ENCODE measurements around the gene FAM219B. TPM values are rescaled to one million over a fixed set of nuclear protein-coding genes. Genes with fewer than 3 reads are reported as not detected.

Gene FAM219B
- total and polyA plus RNA-seq, 9 donors: 31.0 to 125 (median 67.4) TPM

DNA sequence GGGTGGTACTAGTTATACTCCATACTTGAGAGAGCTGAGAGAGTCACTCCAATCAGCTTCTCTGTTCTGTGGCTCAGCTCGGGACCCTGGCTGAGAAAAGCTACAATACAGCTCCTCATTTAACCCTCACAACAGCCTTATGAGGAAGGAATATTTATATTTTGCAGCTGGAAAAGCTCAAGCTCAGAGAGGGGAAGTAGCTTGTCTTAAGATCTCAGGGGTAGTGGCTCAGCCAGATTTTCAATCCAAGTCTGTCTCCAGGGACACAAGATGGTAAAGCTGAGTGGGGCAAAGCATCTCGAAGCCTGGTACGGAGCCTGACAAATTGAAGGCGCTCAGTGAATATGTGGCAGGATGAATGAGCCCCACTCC is 48.3 kb downstream of the FAM219B start:
- intact Hi-C loops (cut with DNase I): no loop called here
- Histone ChIP-seq H3K27me3 (no peaks in the 10 kb centered on the region), H3K9me3 (no peaks in the 10 kb centered on the region), H3K4me1 (ENCODE audit: insufficient read depth) (no peaks in the 10 kb centered on the region), H3K27ac (no peak overlapping the region), H3K36me3 (no peaks in the 10 kb centered on the region), H3K4me3 (no peak overlapping the region)
- WGBS, 3 donors: 81 to 87% (median 82%) methylated on average over 4 of the region's 4 CpGs
- no peak for DNase-seq
- TF ChIP-seq POLR2A (IDR thresholded peaks at IDR 0.05): no peak
- TF ChIP-seq, protein P1, sequence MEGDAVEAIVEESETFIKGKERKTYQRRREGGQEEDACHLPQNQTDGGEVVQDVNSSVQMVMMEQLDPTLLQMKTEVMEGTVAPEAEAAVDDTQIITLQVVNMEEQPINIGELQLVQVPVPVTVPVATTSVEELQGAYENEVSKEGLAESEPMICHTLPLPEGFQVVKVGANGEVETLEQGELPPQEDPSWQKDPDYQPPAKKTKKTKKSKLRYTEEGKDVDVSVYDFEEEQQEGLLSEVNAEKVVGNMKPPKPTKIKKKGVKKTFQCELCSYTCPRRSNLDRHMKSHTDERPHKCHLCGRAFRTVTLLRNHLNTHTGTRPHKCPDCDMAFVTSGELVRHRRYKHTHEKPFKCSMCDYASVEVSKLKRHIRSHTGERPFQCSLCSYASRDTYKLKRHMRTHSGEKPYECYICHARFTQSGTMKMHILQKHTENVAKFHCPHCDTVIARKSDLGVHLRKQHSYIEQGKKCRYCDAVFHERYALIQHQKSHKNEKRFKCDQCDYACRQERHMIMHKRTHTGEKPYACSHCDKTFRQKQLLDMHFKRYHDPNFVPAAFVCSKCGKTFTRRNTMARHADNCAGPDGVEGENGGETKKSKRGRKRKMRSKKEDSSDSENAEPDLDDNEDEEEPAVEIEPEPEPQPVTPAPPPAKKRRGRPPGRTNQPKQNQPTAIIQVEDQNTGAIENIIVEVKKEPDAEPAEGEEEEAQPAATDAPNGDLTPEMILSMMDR (IDR thresholded peaks at IDR 0.05): no peak
- no peak for TF ChIP-seq EP300 (IDR thresholded peaks at IDR 0.05)

DNA sequence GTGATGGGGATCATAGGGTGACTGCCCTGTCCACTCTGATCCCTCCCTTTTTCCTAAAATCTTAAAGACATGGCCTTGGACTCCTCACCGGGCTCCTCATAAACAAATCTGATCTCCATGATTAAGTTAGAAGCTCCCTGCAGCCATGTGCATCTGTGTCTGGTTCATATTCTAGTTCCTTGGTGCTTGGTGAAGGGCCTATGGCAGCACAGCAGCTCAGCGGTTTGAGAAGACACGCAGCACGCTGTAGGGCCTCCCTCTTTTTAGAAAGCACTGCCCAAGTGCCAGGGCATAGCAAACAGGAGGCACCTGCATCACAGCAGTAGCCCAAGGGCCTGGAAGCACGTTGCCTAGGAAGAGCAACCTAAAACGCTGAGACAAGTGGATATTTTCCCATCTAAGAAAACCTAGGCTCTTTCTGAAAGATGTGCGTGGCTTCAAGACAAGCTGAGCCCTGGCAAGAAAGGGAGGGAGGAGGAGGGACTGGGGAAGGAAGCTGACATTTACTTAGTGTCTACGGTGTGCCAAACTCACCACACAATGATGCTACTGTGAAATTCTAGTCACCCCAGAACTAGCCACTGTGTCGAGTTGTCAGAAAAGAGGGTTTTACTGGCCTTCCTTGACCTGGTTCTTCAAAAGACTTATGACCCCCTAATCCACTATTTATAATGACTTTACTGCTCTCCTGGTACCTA is 48.8 kb downstream of the FAM219B start:
- no peaks in the 10 kb centered on the region for H3K27me3 ChIP-seq
- DNase-seq: no peak
- 72 to 78% (median 76%) methylated on average over 9 of the region's 9 CpGs for WGBS, 3 donors

DNA sequence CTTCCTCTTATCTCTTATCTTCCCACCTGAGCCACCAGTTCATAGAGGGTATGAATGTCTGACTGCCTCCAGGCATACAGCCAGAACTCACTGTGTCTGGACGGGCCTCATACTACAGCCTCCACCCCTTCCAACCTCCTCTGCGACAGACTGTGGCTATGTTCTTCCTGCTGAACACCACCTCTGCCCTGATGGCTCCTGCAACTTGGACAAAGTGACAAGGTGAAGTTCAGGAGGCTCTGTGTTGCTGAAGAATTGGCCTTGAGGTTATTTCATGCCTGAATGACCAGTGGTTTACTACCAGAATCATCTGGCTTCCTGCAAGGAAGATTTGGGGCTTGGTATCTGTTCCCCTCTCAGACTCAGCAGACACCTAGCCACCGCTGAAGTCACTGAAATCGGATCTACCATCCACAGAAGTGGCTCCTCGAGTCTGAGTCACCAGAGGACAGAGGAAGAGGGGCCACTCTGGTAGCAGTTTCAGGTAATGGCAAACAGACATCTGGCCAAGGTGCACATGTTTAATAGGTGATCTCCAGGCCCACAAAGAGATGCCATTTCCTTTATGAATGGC is 49.5 kb downstream of the FAM219B start:
- H3K4me3 ChIP-seq: no peak overlapping the region
- TF ChIP-seq POLR2A (IDR thresholded peaks at IDR 0.05) (no peak), EP300 (IDR thresholded peaks at IDR 0.05) (no peak)
- TF ChIP-seq, protein P1 (IDR thresholded peaks at IDR 0.05): no peak
- intact Hi-C loops (cut with DNase I): no loop called here
- H3K27me3 ChIP-seq: no peaks in the 10 kb centered on the region
- no peaks in the 10 kb centered on the region for H3K9me3 ChIP-seq
- no peak for DNase-seq
- 83 to 88% (median 88%) methylated on average over 5 of the region's 5 CpGs for WGBS, 3 donors
- no peaks in the 10 kb centered on the region for H3K4me1 ChIP-seq (ENCODE audit: insufficient read depth)
- H3K27ac ChIP-seq: no peak overlapping the region
- no peaks in the 10 kb centered on the region for H3K36me3 ChIP-seq

More for the DNA sequence above, 48.8 kb downstream of the FAM219B start:
- no peak overlapping the region for H3K4me3 ChIP-seq
- no peaks in the 10 kb centered on the region for H3K9me3 ChIP-seq
- H3K36me3 ChIP-seq: no peaks in the 10 kb centered on the region
- intact Hi-C loops (cut with DNase I): no loop called here
- no peaks in the 10 kb centered on the region for H3K4me1 ChIP-seq (ENCODE audit: insufficient read depth)
- TF ChIP-seq, protein P1 (IDR thresholded peaks at IDR 0.05): no peak
- no peak for TF ChIP-seq POLR2A (IDR thresholded peaks at IDR 0.05)
- TF ChIP-seq EP300 (IDR thresholded peaks at IDR 0.05): no peak
- no peak overlapping the region for H3K27ac ChIP-seq

DNA sequence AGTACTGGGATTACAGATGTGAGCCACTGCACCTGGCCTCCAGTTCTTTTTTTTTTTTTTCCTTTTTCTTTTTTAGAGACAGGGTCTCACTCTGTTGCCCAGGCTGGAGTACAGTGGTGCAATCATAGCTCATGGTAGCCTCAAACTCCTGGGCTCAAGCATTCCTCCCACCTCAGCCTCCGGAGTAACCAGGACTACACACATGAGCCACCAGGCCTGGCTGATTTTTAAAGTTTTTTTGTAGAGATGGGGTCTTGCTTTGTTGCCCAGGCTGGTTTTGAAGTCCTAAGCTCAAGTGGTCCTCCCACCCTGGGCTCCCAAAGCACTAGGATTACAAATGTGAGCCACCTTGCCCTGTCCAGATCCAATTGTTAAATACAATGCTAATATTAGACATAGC is 50.1 kb downstream of the FAM219B start:
- Histone ChIP-seq H3K9me3 (no peaks in the 10 kb centered on the region), H3K36me3 (no peaks in the 10 kb centered on the region), H3K4me3 (no peak overlapping the region), H3K27me3 (no peaks in the 10 kb centered on the region), H3K4me1 (ENCODE audit: insufficient read depth) (no peaks in the 10 kb centered on the region), H3K27ac (no peak overlapping the region)
- intact Hi-C loops (cut with DNase I): no loop called here
- WGBS, 3 donors: 93 to 100% (median 100%) methylated on average over 1 of the region's 1 CpG
- no peak for DNase-seq
- TF ChIP-seq, protein P1 (IDR thresholded peaks at IDR 0.05): no peak
- no peak for TF ChIP-seq POLR2A (IDR thresholded peaks at IDR 0.05)

Data from ovary (tissue), 9 donors.